Osteoblast (primary cell): ENCODE results near the gene GAK. TPM values are rescaled to one million over a fixed set of nuclear protein-coding genes. Genes with fewer than 3 reads are reported as not detected.

Experiments
- DNase-seq: peaks from one replicate; pipeline ENCODE4 v3.0.0; 2011; ENCODE audit warnings: low spot score, mixed read lengths; ENCODE audit not compliant: insufficient read length; ENCODE audit errors: missing footprints
- H2AFZ ChIP-seq: 2 replicates; pipeline ENCODE4 v1.6.0; 2011; ENCODE audit warnings: mild to moderate bottlenecking, low read length
- H3K27ac ChIP-seq: 2 replicates; pipeline ENCODE4 v1.5.1; 2011; ENCODE audit warnings: mild to moderate bottlenecking, low read depth, low read length, moderate library complexity
- H3K27me3 ChIP-seq: 2 replicates; pipeline ENCODE4 v1.6.0; 2012; ENCODE audit warnings: mild to moderate bottlenecking, control low read depth, inconsistent platforms, low read length, moderate library complexity; ENCODE audit not compliant: insufficient read depth
- H3K36me3 ChIP-seq: 2 replicates; pipeline ENCODE4 v1.5.1; 2011; ENCODE audit warnings: mild to moderate bottlenecking, low read length, control low read depth, moderate library complexity; ENCODE audit not compliant: insufficient read depth
- H3K4me1 ChIP-seq: 2 replicates; pipeline ENCODE4 v1.5.1; 2011; ENCODE audit warnings: mild to moderate bottlenecking, low read length, control low read depth, moderate library complexity; ENCODE audit not compliant: insufficient read depth
- H3K4me2 ChIP-seq: 2 replicates; pipeline ENCODE4 v1.6.0; 2011; ENCODE audit warnings: mild to moderate bottlenecking, low read length; ENCODE audit not compliant: insufficient read depth
- H3K4me3 ChIP-seq: fragments of 200-600 bp; sonication (generic); 3 replicates; pipeline ENCODE4 v1.5.1; 2012; ENCODE audit warnings: mild to moderate bottlenecking, low read length, inconsistent platforms; ENCODE audit not compliant: insufficient read depth
- H3K79me2 ChIP-seq: 2 replicates; pipeline ENCODE4 v1.6.0; 2012; ENCODE audit warnings: mild to moderate bottlenecking, low read length, control low read depth, inconsistent platforms; ENCODE audit not compliant: insufficient read depth
- H3K9me3 ChIP-seq: 2 replicates; pipeline ENCODE4 v1.5.1; 2011; ENCODE audit warnings: low read depth, low read length, control low read depth
- H4K20me1 ChIP-seq: 2 replicates; pipeline ENCODE4 v1.6.0; 2012; ENCODE audit warnings: mild to moderate bottlenecking, low read length, control low read depth; ENCODE audit not compliant: insufficient read depth
- CTCF ChIP-seq: IDR thresholded peaks from 2 replicates; pipeline ENCODE4 v1.5.1; 2011; ENCODE audit warnings: mild to moderate bottlenecking, low read depth, low read length, moderate library complexity; ENCODE audit errors: extremely low read depth
- total RNA-seq: library from RNA; depleted of rRNA; stranded (reverse); fragments of >200 nt; gene quantifications from 2 replicates; pipeline ENCODE4 v1.2.3, GENCODE V29; 2012

The GAK gene
- total RNA-seq, 1 donor, result 48.9 TPM

- Histone ChIP-seq H3K4me2 (no peak overlapping the region), H3K4me3 (no peak overlapping the region), H4K20me1 (no peaks in the 10 kb centered on the region), H3K79me2 (no peaks in the 10 kb centered on the region), H3K9me3 (no peaks in the 10 kb centered on the region), H3K27ac (no peak overlapping the region), H3K27me3 (no peaks in the 10 kb centered on the region), H3K4me1 (no peaks in the 10 kb centered on the region), H2AFZ (no peak overlapping the region), H3K36me3 (peaks cover 59% of the 10 kb centered on the region)
- no peak for TF ChIP-seq CTCF
- no peak for DNase-seq
Measured at GRCh38 chr4:881709-882108, 50.4 kb downstream of the GAK start.

GRCh38 chr4:880684-881405 lies 51.3 kb downstream of the GAK start:
- no peak for DNase-seq
- Histone ChIP-seq H2AFZ (no peak overlapping the region), H3K79me2 (no peaks in the 10 kb centered on the region), H3K4me2 (no peak overlapping the region), H3K4me3 (no peak overlapping the region), H3K4me1 (no peaks in the 10 kb centered on the region), H4K20me1 (no peaks in the 10 kb centered on the region), H3K27me3 (no peaks in the 10 kb centered on the region), H3K9me3 (no peaks in the 10 kb centered on the region), H3K27ac (no peak overlapping the region), H3K36me3 (peaks cover 66% of the 10 kb centered on the region)
- TF ChIP-seq CTCF, result no peak

GRCh38 chr4:879729-880077 lies 52.4 kb downstream of the GAK start:
- no peak for TF ChIP-seq CTCF
- Histone ChIP-seq H2AFZ (no peak overlapping the region), H3K4me2 (no peak overlapping the region), H3K4me1 (no peaks in the 10 kb centered on the region), H3K27me3 (no peaks in the 10 kb centered on the region), H3K4me3 (no peak overlapping the region), H3K79me2 (no peaks in the 10 kb centered on the region), H4K20me1 (no peaks in the 10 kb centered on the region), H3K36me3 (peaks cover 64% of the 10 kb centered on the region), H3K27ac (no peak overlapping the region), H3K9me3 (no peaks in the 10 kb centered on the region)
- no peak for DNase-seq

- no peaks in the 10 kb centered on the region for H4K20me1 ChIP-seq
- TF ChIP-seq CTCF, result no peak
- H3K27ac ChIP-seq, result no peak overlapping the region
- H3K4me3 ChIP-seq, result no peak overlapping the region
- H3K9me3 ChIP-seq, result no peaks in the 10 kb centered on the region
- DNase-seq, result no peak
- no peaks in the 10 kb centered on the region for H3K79me2 ChIP-seq
- peaks cover 67% of the 10 kb centered on the region for H3K36me3 ChIP-seq
- no peaks in the 10 kb centered on the region for H3K27me3 ChIP-seq
- H3K4me2 ChIP-seq, result no peak overlapping the region
- H2AFZ ChIP-seq, result no peak overlapping the region
- no peaks in the 10 kb centered on the region for H3K4me1 ChIP-seq
Measured at GRCh38 chr4:878796-879728, 53.1 kb downstream of the GAK start.
